ENCODE data around the gene LRRC55.

GRCh38 chr11:57196596-57196995, 14.8 kb downstream of the LRRC55 start:
- TF ChIP-seq CTCF (IDR thresholded peaks at IDR 0.05) (no peak), POLR2A (IDR thresholded peaks at IDR 0.05) (no peak), EP300 (IDR thresholded peaks at IDR 0.05) (no peak)

Data from upper lobe of left lung (tissue), 4 donors.